Ammon's horn (tissue), 1 donor: ENCODE results near the gene DAAM2.

ENCODE experiments used
- DNase-seq: peaks from one replicate; pipeline ENCODE4 v3.0.0-alpha.2; 2016; ENCODE audit warnings: low spot score

DAAM2 gene

GRCh38 chr6:39787322-39787721 lies 4.9 kb upstream of the DAAM2 start:
- no peak for DNase-seq

GRCh38 chr6:39790772-39791171 lies 1.4 kb upstream of the DAAM2 start:
- no peak for DNase-seq

GRCh38 chr6:39791311-39791710 lies 865 bp upstream of the DAAM2 start:
- peak; percentile 49 for DNase-seq

GRCh38 chr6:39792540-39793450 lies 619 bp downstream of the DAAM2 start:
- no peak for DNase-seq

GRCh38 chr6:39793516-39793915 lies 1.3 kb downstream of the DAAM2 start:
- DNase-seq = no peak

- peak; percentile 71 for DNase-seq
Measured at GRCh38 chr6:39794231-39794630, 2.1 kb downstream of the DAAM2 start.

- no peak for DNase-seq
Measured at GRCh38 chr6:39797751-39798150, 5.6 kb downstream of the DAAM2 start.

- DNase-seq = no peak
Measured at GRCh38 chr6:39800034-39801032, 8.2 kb downstream of the DAAM2 start.

GRCh38 chr6:39801456-39802251 lies 9.5 kb downstream of the DAAM2 start:
- DNase-seq = peak; percentile 54

GRCh38 chr6:39803872-39804271 lies 11.7 kb downstream of the DAAM2 start:
- no peak for DNase-seq

- DNase-seq = no peak
Measured at GRCh38 chr6:39804466-39805065, 12.4 kb downstream of the DAAM2 start.

GRCh38 chr6:39806278-39806677 lies 14.1 kb downstream of the DAAM2 start:
- no peak for DNase-seq

GRCh38 chr6:39808346-39808745 lies 16.2 kb downstream of the DAAM2 start:
- DNase-seq = no peak

GRCh38 chr6:39808964-39809363 lies 16.8 kb downstream of the DAAM2 start:
- DNase-seq = no peak

GRCh38 chr6:39811835-39812345 lies 19.7 kb downstream of the DAAM2 start:
- DNase-seq = no peak

GRCh38 chr6:39812496-39812852 lies 20.3 kb downstream of the DAAM2 start:
- DNase-seq = no peak

- DNase-seq = peak; percentile 41
Measured at GRCh38 chr6:39812853-39813533, 20.8 kb downstream of the DAAM2 start.

- no peak for DNase-seq
Measured at GRCh38 chr6:39814236-39814635, 22.1 kb downstream of the DAAM2 start.

GRCh38 chr6:39815356-39815755 lies 23.2 kb downstream of the DAAM2 start:
- DNase-seq = no peak

- no peak for DNase-seq
Measured at GRCh38 chr6:39816747-39817146, 24.6 kb downstream of the DAAM2 start.

- no peak for DNase-seq
Measured at GRCh38 chr6:39818695-39819094, 26.5 kb downstream of the DAAM2 start.
